T-helper 1 cell treated with Interleukin-12 subunit alpha and Interleukin-12 subunit beta and Interleukin-4 antibody, amounts not matched to agents 30 ng/mL and 1 ng/mL, for 36 hours (primary cell): ENCODE measurements around the gene RAD23B. TPM values are rescaled to one million over a fixed set of nuclear protein-coding genes. Genes with fewer than 3 reads are reported as not detected.
"Not testable (repeated sequence)": the region's sequence is repeated elsewhere in the genome, so short reads cannot be mapped to it uniquely, and the experiment has no call there.

Experiments used
- intact Hi-C: fragments of 100-400 bp; cut with micrococcal nuclease; formaldehyde crosslinking; loops from one replicate; pipeline ENCODE4 v1.15.1; 2024
- total RNA-seq: library from RNA; stranded (reverse); gene quantifications from 2 replicates; pipeline ENCODE4 v1.2.3, GENCODE V29; 2022

Gene RAD23B
- total RNA-seq, 1 donor from 2014 or later, result 103 TPM

GRCh38 chr9:107288701-107289100 is 5.6 kb downstream of the RAD23B start:
- intact Hi-C loops, result loop anchor here (5.0 kb wide), 1 partner anchor 1851 kb away; no protein-coding TSS in a partner anchor

GRCh38 chr9:107290619-107291018 is 7.5 kb downstream of the RAD23B start:
- intact Hi-C loops, result no loop called here

GRCh38 chr9:107292821-107293542 is 9.9 kb downstream of the RAD23B start:
- intact Hi-C loops, result loop anchor here (1.0 kb wide), 1 partner anchor 9 kb away; no protein-coding TSS in a partner anchor

GRCh38 chr9:107293543-107294085 is 10.5 kb downstream of the RAD23B start:
- intact Hi-C loops, result no loop called here

- intact Hi-C loops, result no loop called here
Observed at GRCh38 chr9:107294756-107295155, 11.7 kb downstream of the RAD23B start.

- intact Hi-C loops, result no loop called here
Observed at GRCh38 chr9:107295995-107296394, 12.9 kb downstream of the RAD23B start.

GRCh38 chr9:107296592-107296991 is 13.5 kb downstream of the RAD23B start:
- intact Hi-C loops, result not testable (repeated sequence)

GRCh38 chr9:107299437-107299836 is 16.4 kb downstream of the RAD23B start:
- intact Hi-C loops, result loop anchor here (1.0 kb wide), 1 partner anchor 15 kb away; no protein-coding TSS in a partner anchor

GRCh38 chr9:107306308-107306707 is 23.2 kb downstream of the RAD23B start:
- intact Hi-C loops, result no loop called here

GRCh38 chr9:107307331-107307730 is 24.3 kb downstream of the RAD23B start:
- intact Hi-C loops, result no loop called here

GRCh38 chr9:107308461-107308860 is 25.4 kb downstream of the RAD23B start:
- intact Hi-C loops, result no loop called here

GRCh38 chr9:107309271-107309670 is 26.2 kb downstream of the RAD23B start:
- intact Hi-C loops, result loop anchor here (1.0 kb wide), 1 partner anchor 25 kb away; no protein-coding TSS in a partner anchor

- intact Hi-C loops, result no loop called here
Observed at GRCh38 chr9:107312376-107313050, 29.4 kb downstream of the RAD23B start.

- intact Hi-C loops, result no loop called here
Observed at GRCh38 chr9:107313555-107314096, 30.5 kb downstream of the RAD23B start.

- intact Hi-C loops, result no loop called here
Observed at GRCh38 chr9:107314763-107315162, 31.7 kb downstream of the RAD23B start.

- intact Hi-C loops, result no loop called here
Observed at GRCh38 chr9:107316795-107317661, 33.9 kb downstream of the RAD23B start.

- intact Hi-C loops, result no loop called here
Observed at GRCh38 chr9:107322643-107323042, 39.6 kb downstream of the RAD23B start.

- intact Hi-C loops, result no loop called here
Observed at GRCh38 chr9:107323836-107324585, 40.9 kb downstream of the RAD23B start.

GRCh38 chr9:107325842-107326241 is 42.8 kb downstream of the RAD23B start:
- intact Hi-C loops, result no loop called here

GRCh38 chr9:107328510-107328909 is 45.4 kb downstream of the RAD23B start:
- intact Hi-C loops, result no loop called here
